Mucosa of rectum (tissue), 2 donors: ENCODE results near the gene ANKRD6.
"Not testable (repeated sequence)": the region's sequence is repeated elsewhere in the genome, so short reads cannot be mapped to it uniquely, and the experiment has no call there.

Source experiments
- H3K27ac ChIP-seq, 2 donors: one replicate each; pipeline ENCODE4 v1.7.0; 2013; ENCODE audit warnings: inconsistent platforms in 2 of 2, low read depth in 2 of 2, low read length in 2 of 2
- H3K27me3 ChIP-seq, 2 donors: one replicate each; pipeline ENCODE4 v1.7.0; 2013; ENCODE audit warnings: low read length in 2 of 2; ENCODE audit not compliant: control insufficient read depth in 2 of 2, insufficient read depth in 2 of 2
- H3K36me3 ChIP-seq, 2 donors: one replicate each; pipeline ENCODE4 v1.7.0; 2013; ENCODE audit warnings: low read length in 2 of 2; ENCODE audit not compliant: control insufficient read depth in 2 of 2, insufficient read depth in 2 of 2
- H3K4me1 ChIP-seq, 2 donors: one replicate each; pipeline ENCODE4 v1.7.0; 2013; ENCODE audit warnings: low read length in 2 of 2, mild to moderate bottlenecking in 1 of 2; ENCODE audit not compliant: control insufficient read depth in 2 of 2, insufficient read depth in 2 of 2
- H3K4me3 ChIP-seq, 2 donors: one replicate each; pipeline ENCODE4 v1.7.0; 2013; ENCODE audit warnings: low read length in 2 of 2
- H3K9ac ChIP-seq, 2 donors: one replicate each; pipeline ENCODE4 v1.7.0; 2013; ENCODE audit warnings: low read length in 2 of 2, low read depth in 1 of 2, mild to moderate bottlenecking in 1 of 2
- H3K9me3 ChIP-seq, 2 donors: one replicate each; pipeline ENCODE4 v1.7.0; 2013; ENCODE audit warnings: low read length in 2 of 2; ENCODE audit not compliant: control insufficient read depth in 2 of 2
- donor health status: healthy.
- donor health status: Normal muscosa, but diverticular disease.

Gene ANKRD6

GRCh38 chr6:89636412-89636811 lies 203.5 kb downstream of the ANKRD6 start:
- not testable (repeated sequence) for H3K4me3 ChIP-seq, H3K9ac ChIP-seq, H3K27me3 ChIP-seq, H3K9me3 ChIP-seq, H3K36me3 ChIP-seq, H3K27ac ChIP-seq
- H3K4me1 ChIP-seq: peaks cover 6 to 12% of the 10 kb centered on the region in 2 donors

GRCh38 chr6:89637960-89638319 lies 205.0 kb downstream of the ANKRD6 start:
- no peaks in the 10 kb centered on the region for H3K9me3 ChIP-seq
- no peaks in the 10 kb centered on the region for H3K27me3 ChIP-seq
- H3K4me3 ChIP-seq: peak overlapping the region; percentile 96 to 100
- H3K9ac ChIP-seq: peak overlapping the region; percentile 88 to 96
- peaks cover 6 to 12% of the 10 kb centered on the region in 2 donors for H3K4me1 ChIP-seq
- H3K27ac ChIP-seq: peak overlapping the region; percentile 93 to 95
- peaks cover 4 to 10% of the 10 kb centered on the region in 2 donors for H3K36me3 ChIP-seq

DNA sequence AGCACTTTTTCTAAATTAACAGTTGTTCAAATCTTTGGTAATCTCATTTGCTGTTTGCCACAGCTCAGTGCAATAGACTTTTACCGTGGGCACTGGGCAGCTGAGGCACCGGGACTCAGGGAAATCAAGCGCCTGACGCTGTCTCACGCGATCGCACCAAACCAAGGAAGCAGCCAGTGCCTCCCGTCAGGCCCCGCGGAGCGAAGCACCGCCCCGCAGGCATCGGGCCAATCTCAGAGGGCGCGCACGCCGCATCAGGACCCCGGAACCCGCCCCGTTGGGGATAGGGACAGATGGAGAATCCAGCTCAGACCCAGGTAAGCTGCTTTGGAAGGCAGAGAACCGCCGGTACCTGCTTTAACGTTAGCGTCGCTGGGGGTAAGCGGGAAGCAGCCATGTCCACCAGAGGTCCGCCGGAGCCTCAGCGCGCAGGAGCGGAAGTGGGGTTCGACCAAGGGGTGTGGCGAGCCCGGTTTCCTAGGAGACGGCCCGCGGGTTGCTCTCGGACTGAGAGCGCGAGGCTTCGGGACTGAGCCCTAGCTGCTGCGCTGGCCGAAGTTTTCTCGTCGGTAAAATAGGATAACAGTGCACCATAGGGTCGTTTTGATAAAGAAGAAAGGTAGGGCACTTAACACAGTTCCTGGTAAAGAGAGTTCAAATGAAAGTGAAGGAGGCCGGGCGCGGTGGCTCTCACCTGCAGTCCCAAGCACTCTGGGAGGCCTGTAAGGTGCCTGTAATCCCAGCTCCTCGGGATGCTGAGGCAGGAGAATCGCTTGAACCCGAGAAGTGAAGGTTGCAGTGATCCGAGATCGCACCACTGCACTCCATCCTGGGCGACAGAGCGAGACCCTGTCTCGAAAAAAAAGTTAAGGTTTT lies 205.6 kb downstream of the ANKRD6 start, which contains the start of gene LYRM2:
LYRM2 (minus strand) TSS at position 428 of the 876 bp plus-strand sequence; CDS start at position 397, 31 bp downstream.
- peak within 1 kb of the TSS; percentile 93 to 95 for H3K27ac ChIP-seq
- H3K4me1 ChIP-seq: peaks cover 6 to 12% of the 10 kb centered on the region in 2 donors
- peaks cover 4 to 15% of the 10 kb centered on the region in 2 donors for H3K36me3 ChIP-seq
- no peaks in the 10 kb centered on the region for H3K27me3 ChIP-seq
- H3K9me3 ChIP-seq: no peaks in the 10 kb centered on the region
- H3K9ac ChIP-seq: peak within 1 kb of the TSS; percentile 88 to 96
- peak within 1 kb of the TSS; percentile 96 to 100 for H3K4me3 ChIP-seq

- no peak overlapping the region for H3K9ac ChIP-seq
Measured at GRCh38 chr6:89640804-89641203, 207.9 kb downstream of the ANKRD6 start.

GRCh38 chr6:89641581-89641980 lies 208.6 kb downstream of the ANKRD6 start:
- not testable (repeated sequence) for H3K27me3 ChIP-seq, H3K4me3 ChIP-seq, H3K27ac ChIP-seq, H3K9ac ChIP-seq, H3K9me3 ChIP-seq
- H3K4me1 ChIP-seq: peaks cover 6 to 12% of the 10 kb centered on the region in 2 donors
- peaks cover 18 to 25% of the 10 kb centered on the region in 2 donors for H3K36me3 ChIP-seq

More at GRCh38 chr6:89640804-89641203, 207.9 kb downstream of the ANKRD6 start:
- H3K9me3 ChIP-seq: no peaks in the 10 kb centered on the region
- no peak overlapping the region for H3K27ac ChIP-seq
- peaks cover 6 to 12% of the 10 kb centered on the region in 2 donors for H3K4me1 ChIP-seq
- no peaks in the 10 kb centered on the region for H3K27me3 ChIP-seq
- no peak overlapping the region for H3K4me3 ChIP-seq
- peaks cover 14 to 26% of the 10 kb centered on the region in 2 donors for H3K36me3 ChIP-seq

GRCh38 chr6:89642956-89643355 lies 210.0 kb downstream of the ANKRD6 start:
- Histone ChIP-seq H3K4me1 (peaks cover under 1 to 7% of the 10 kb centered on the region in 2 donors), H3K36me3 (peaks cover 24 to 36% of the 10 kb centered on the region in 2 donors)

DNA sequence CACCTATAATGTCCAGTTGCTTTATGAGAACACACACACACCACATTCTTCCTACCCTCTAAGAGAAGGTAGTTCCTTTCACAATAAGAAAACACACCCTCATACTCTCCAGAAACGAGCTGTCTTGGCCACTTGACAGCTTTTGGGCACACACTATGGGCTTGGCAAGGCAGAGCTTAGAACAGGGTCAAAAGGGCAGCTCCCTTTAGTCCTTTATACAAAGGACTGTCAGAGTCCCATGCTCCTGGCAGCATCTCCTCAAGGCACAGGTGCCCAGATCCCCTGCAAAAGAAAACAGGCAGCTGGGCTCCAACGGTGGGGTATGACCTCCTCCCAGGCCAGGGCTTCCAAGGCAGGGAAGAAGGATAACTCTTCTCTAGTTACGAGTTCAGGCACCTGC lies 210.5 kb downstream of the ANKRD6 start:
- H3K36me3 ChIP-seq: peaks cover 24 to 36% of the 10 kb centered on the region in 2 donors
- H3K9ac ChIP-seq: no peak overlapping the region
- no peaks in the 10 kb centered on the region for H3K27me3 ChIP-seq
- H3K4me3 ChIP-seq: no peak overlapping the region
- no peak overlapping the region for H3K27ac ChIP-seq
- no peaks in the 10 kb centered on the region for H3K9me3 ChIP-seq
- peaks cover 0 to 6% of the 10 kb centered on the region in 2 donors for H3K4me1 ChIP-seq

More at GRCh38 chr6:89642956-89643355, 210.0 kb downstream of the ANKRD6 start:
- no peak overlapping the region for H3K4me3 ChIP-seq
- no peaks in the 10 kb centered on the region for H3K27me3 ChIP-seq
- H3K27ac ChIP-seq: no peak overlapping the region
- H3K9me3 ChIP-seq: no peaks in the 10 kb centered on the region
- no peak overlapping the region for H3K9ac ChIP-seq

DNA sequence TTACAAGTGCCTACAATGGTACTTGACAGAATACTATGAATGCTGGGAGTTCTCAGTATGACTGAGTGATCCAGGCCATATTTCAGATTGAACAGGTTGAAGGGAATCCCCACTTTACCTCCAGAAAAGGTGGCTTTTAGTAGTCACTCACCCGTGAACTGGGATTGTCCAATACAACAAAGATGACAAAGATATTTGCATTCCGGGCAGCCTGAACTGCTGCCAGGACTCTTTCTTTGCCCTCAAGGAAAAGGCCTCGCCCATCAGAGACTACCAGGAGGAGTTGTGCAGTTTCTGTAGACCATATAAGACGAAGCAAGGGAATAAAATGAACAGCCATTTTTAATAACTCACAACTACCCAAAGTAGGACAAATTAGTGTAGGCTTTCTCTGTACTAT lies 211.9 kb downstream of the ANKRD6 start:
- no peak overlapping the region for H3K4me3 ChIP-seq
- H3K36me3 ChIP-seq: peaks cover 24 to 43% of the 10 kb centered on the region in 2 donors

GRCh38 chr6:89649682-89650081 lies 216.7 kb downstream of the ANKRD6 start:
- Histone ChIP-seq H3K27ac (no peak overlapping the region), H3K36me3 (peaks cover 31 to 56% of the 10 kb centered on the region in 2 donors)

More for the DNA sequence above, 211.9 kb downstream of the ANKRD6 start:
- H3K9me3 ChIP-seq: no peaks in the 10 kb centered on the region
- H3K4me1 ChIP-seq: no peaks in the 10 kb centered on the region
- H3K27me3 ChIP-seq: no peaks in the 10 kb centered on the region
- H3K27ac ChIP-seq: no peak overlapping the region
- H3K9ac ChIP-seq: no peak overlapping the region

GRCh38 chr6:89650579-89650978 lies 217.6 kb downstream of the ANKRD6 start:
- peaks cover 38 to 61% of the 10 kb centered on the region in 2 donors for H3K36me3 ChIP-seq
- no peaks in the 10 kb centered on the region for H3K4me1 ChIP-seq

More at GRCh38 chr6:89649682-89650081, 216.7 kb downstream of the ANKRD6 start:
- Histone ChIP-seq H3K9me3 (no peaks in the 10 kb centered on the region), H3K4me3 (no peak overlapping the region), H3K27me3 (no peaks in the 10 kb centered on the region), H3K4me1 (no peaks in the 10 kb centered on the region), H3K9ac (no peak overlapping the region)

More at GRCh38 chr6:89650579-89650978, 217.6 kb downstream of the ANKRD6 start:
- Histone ChIP-seq H3K27me3 (no peaks in the 10 kb centered on the region), H3K27ac (no peak overlapping the region), H3K9me3 (no peaks in the 10 kb centered on the region), H3K9ac (no peak overlapping the region), H3K4me3 (no peak overlapping the region)
